ENCODE results near the gene PTK6.

Gene PTK6

DNA sequence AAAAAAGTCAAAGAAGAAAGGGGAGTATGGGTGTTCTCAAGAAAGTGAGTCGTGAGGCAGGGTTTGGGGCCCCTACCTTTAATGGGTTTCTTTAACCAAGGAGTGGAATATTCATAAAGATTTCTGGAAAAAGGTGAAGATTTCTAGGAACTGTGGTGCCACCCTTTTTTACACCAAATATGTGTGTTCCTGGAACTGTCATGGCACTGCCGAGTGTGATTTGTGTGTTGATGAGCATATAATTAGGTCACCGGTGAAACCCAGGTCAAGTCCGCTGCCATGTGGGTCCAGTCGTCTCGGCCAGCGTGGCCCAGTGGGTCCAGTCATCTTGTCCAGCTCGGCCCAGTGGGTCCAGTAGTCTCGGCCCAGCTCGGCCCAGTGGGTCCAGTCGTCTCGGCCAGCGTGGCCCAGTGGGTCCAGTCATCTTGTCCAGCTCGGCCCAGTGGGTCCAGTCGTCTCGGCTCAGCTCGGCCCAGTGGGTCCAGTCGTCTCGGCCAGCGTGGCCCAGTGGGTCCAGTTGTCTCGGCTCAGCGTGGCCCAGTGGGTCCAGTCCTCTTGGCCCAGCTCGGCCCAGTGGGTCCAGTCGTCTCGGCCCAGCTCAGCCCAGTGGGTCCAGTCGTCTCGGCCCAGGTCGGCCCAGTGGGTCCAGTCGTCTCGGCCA lies 30.0 kb downstream of the PTK6 start:
- no peak for DNase-seq (ENCODE audit: low read depth)

- DNase-seq (ENCODE audit: low read depth) = no peak
Observed at GRCh38 chr20:63505723-63506122, 31.5 kb downstream of the PTK6 start.

GRCh38 chr20:63505281-63505680 lies 31.9 kb downstream of the PTK6 start:
- no peak for DNase-seq (ENCODE audit: low read depth)

DNA sequence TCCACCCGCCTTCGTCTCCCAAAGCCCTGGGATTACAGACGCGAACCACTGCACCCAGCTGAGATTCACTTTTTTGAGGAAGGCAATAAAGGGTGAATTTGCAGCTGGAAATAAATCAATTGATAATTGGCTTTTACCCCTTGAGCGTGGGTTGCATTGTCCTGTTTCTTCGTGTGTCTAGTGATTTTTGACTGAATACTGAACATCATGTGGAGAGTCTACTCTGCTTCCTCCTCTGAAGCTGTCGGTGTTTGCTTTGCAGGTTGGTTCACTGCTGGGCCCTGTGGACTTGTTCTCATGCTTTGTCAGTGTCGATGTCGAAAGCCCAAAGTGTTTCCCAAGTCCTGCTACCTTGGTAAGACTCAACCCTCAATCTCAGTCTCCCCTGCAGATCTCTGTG lies 32.5 kb downstream of the PTK6 start:
- DNase-seq (ENCODE audit: low read depth) = no peak

GRCh38 chr20:63503524-63503923 lies 33.7 kb downstream of the PTK6 start:
- no peak for DNase-seq (ENCODE audit: low read depth)

DNA sequence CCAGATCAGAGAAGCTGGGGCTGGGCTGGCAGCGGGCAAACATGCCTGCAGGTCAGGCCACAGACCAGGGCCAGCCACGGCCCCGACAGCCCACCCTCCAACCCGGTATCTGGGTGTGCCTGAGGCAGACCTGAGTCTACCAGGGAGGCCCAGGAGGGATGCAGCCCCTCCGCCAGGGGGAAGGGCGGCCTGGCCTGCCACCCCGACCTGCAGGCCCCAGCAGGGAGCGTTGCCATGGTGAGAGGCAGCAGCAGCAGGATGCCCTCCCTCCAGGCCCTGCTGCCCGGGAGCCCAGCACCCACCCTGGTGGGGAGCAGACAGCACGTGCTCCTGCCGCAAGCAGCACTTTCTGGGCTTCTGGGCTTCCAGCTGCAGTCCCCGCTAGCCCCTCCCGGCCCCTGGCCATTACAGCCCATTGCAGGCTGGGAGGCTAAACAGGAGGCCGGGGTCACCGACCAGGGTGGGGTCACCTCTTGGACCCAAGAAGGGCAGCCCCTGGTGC lies 34.5 kb downstream of the PTK6 start:
- no peak for DNase-seq (ENCODE audit: low read depth)

- DNase-seq (ENCODE audit: low read depth) = no peak
Observed at GRCh38 chr20:63501818-63502670, 35.1 kb downstream of the PTK6 start.

DNA sequence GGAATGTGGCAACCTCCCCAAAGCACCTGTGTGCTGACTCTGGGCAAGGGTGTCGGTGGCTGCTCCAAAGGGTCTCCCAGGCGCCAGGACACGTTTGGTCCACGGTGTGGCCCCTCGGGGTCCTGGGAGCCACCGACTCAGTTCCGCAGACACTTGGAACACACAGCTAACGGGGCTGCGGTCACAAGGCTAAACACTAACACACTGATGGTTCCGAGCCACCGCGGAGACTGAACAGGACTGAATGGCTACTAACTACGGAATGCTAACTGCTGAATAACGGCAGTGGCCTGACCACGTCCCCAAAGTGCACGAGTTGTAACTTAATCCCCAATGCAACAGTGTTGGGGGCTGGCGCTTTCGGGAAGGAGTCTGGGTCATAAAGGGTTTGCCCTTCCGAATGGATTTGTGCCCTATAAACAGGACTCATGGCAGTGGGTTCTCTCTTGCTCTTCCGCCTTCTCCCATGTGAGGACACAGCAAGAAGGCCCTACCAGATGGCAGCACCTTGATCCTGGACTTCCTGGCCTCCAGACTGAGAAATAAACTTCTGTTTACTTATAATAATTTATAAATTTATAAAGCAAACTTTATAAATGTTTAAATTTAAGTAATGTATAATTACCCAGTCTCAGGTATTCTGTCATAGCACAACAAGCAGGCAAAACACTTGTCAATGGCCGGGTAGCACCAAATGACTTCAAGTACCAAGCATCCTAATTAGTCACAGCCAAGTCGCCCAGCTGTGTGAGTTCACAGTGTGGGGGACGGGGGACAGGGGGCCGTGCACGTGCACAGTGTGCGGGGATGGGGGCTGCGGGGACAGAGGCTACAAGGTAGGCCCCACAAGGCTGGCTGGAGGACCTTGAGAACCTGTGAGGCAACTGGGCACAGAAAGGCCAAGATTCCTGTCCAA lies 36.0 kb downstream of the PTK6 start:
- no peak for DNase-seq (ENCODE audit: low read depth)

GRCh38 chr20:63500151-63500901 lies 36.9 kb downstream of the PTK6 start:
- DNase-seq (ENCODE audit: low read depth) = no peak

DNA sequence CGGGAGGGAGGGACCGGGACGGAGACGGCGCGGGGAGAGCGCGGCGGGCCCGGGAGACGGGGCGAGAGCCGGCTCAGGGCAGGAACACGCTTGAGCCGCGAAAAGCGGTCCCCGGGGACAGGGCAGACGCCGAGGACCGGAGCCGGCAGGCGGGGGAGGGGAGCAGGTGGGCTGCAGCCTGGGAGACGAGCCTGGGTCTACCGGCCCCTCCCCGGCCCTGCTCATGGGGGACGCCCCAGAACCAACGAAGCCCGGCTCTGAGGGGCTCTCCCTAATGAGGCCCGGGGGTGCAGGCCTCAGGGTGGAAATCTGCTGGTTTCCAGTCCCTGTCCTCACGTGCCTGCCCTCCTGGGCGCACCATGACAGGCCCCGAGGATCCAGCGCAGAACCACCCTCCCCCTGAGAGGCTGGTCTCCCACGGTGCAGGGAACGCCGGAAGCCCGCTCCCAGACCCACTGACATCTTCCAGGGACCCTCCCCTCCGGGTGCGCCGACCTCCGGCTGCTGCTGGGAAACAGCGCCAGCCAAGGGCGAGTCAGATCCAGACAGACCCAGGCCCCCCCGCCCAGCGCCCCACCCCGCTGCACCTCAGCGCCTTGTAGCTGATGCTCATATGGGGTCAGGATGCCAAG lies 37.7 kb downstream of the PTK6 start:
- DNase-seq (ENCODE audit: low read depth) = no peak

- no peak for DNase-seq (ENCODE audit: low read depth)
Observed at GRCh38 chr20:63498960-63499337, 38.2 kb downstream of the PTK6 start, which contains the start of gene EEF1A2. EEF1A2 (minus strand) TSS chr20:63499083; CDS start chr20:63497763, 1,320 bp downstream.

DNA sequence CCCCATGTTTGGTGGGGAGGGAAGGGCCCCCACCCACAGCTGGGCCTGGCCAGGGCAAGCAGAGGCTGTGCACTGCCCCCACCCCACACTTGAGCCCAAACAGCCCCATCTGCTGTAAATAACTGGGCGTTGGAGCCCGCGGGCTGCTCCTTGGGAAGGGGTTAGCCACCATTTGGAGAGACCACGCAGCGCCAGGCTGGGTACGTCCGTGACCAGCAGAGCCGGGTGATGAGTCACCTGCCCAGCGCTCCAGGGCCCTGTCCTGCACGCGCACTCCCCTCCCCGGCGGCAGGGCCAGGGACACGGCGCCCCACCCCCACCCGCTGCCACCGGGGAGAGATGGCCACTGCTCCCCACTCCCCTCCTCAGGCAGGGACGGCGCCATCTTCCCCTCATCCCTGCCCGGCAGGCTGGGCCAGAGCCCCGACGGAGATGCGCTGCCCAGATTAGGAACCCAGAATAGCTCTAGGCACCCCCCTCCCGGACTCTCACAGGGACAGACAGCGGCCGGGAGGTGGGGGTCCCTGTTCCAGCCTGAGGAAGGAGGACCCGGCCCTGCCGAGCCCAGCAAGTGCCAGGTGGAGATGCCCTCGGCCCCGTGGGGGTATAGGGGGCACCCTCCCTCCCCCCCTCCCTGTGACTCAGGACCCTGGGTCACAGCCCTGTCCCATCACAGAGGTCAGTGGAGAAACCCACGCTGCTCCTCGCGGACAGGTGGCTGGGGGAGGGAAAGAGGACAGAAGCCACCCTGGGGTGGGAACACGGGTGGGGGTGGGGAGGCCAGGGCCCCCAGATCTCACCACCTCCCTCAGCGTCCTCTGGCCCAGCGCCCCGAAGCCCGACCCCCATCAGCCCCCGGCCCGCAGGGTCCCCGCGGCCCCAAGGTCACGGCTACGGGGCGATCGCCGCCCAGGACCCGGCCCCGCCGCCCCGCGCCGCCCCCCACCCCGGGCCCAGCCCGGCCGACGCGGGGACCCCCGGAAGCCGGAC lies 38.9 kb downstream of the PTK6 start:
- DNase-seq (ENCODE audit: low read depth) = no peak

GRCh38 chr20:63497138-63497945 lies 39.8 kb downstream of the PTK6 start:
- no peak for DNase-seq (ENCODE audit: low read depth)

DNA sequence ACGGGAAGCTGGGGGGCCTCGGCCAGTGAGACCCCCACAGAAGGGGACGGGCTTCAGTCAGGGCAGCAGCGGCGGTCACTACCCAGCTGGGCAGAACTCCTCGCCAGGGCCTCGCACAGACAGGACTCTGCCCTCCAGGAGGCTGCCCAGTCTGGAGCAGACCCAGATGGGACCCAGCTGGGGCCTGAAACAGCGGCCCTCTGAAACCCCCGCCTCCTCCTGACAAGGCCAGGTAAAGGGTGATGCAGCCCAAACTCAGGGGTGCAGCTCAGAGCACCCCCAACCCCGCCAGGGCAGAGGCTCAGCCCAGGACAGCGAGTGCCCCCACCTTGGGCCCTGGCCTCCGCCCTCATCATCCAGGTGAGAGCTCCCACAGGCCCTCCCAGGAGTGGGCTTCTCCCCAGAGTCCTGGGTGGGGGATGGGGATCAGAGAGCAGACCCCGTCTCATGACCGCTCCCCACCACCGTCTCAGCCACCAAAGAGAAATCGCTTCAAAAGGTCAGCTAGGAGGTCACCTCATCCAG lies 40.5 kb downstream of the PTK6 start:
- DNase-seq (ENCODE audit: low read depth) = no peak

GRCh38 chr20:63495741-63496595 lies 41.2 kb downstream of the PTK6 start:
- peak; percentile 70 for DNase-seq (ENCODE audit: low read depth)

DNA sequence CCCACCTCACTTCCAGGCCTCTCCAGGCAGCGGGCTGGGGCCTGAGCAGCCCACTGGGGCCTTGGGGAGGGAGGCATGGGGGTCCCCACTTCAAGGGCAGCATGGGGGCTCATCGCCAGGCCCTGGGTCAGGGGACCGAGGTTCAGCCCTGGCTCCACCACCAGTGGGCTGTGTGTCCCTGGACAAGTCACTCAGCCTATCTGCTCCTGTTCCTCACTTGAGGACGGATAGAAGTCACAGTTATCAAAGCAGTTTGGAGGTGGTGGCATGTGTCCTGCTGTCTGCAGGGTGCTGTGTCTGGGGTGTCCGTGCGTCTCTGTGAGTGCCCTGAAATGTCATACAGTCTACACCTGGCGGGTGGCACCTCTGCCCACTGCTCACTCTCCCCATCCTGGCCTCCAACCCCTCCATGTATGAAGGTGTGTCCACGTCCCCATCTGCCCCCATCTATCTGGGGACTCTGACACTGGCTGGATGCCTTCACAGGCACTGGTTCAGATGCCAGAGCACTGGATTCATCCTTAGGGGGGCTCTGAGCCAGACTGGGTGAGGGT lies 41.9 kb downstream of the PTK6 start:
- no peak for DNase-seq (ENCODE audit: low read depth)

DNA sequence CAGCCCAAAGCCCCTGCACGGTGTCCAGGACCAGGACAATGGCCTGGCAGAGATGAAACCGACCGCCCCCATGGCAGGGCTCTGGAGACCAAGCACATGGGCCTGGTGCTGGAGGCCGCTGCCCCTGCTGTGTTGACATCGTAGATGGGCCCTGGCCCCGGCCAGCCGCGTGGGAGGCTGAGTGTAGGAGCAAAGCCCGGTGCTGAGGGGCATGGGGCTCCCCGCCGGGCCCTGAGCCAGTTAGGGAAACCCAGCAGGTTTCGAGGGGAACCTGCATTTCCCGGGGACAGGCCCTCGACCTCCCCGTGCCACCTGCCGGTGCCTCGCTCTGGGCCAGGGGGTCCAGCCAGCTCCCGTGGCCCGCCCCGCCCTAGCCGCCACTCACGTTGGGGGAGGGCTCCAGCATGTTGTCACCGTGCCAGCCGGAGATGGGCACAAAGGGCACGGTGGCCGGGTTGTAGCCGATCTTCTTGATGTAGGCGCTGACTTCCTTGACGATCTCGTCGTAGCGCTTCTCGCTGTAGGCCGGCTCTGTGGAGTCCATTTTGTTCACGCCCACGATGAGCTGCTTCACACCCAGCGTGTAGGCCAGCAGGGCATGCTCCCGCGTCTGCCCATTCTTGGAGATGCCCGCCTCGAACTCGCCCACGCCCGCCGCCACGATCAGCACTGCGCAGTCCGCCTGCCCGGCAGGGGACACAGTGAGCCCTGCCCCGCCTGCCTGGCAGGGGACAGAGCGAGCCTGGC lies 42.6 kb downstream of the PTK6 start:
- no peak for DNase-seq (ENCODE audit: low read depth)

Measured in activated gamma-delta T cell treated with anti-CD3 and anti-CD28 coated beads, Interleukin-2, amount 50 U/mL, for 16 hours (primary cell).